Nephron (organoid): Measurements from ENCODE around the gene ARID5B.

Source experiments
- H3K27ac Mint-ChIP-seq, 3 experiments: 2 replicates each; pipeline ENCODE4 v1.8.0; 2020; ENCODE audit warnings: mixed read lengths in 3 of 3, mild to moderate bottlenecking in 2 of 3, moderate library complexity in 1 of 3
- H3K27me3 Mint-ChIP-seq: 2 replicates; pipeline ENCODE4 v1.8.0; 2021; ENCODE audit warnings: low read depth, mild to moderate bottlenecking, moderate library complexity, mixed read lengths
- H3K36me3 Mint-ChIP-seq: 2 replicates; pipeline ENCODE4 v1.8.0; 2020; ENCODE audit warnings: low read depth, mixed read lengths
- H3K4me1 Mint-ChIP-seq: 2 replicates; pipeline ENCODE4 v1.8.0; 2020; ENCODE audit warnings: mixed read lengths
- H3K4me3 Mint-ChIP-seq, 3 experiments: 2 replicates each; pipeline ENCODE4 v1.8.0; 2020; ENCODE audit warnings: mild to moderate bottlenecking in 3 of 3, mixed read lengths in 3 of 3, moderate library complexity in 2 of 3
- H3K9me3 Mint-ChIP-seq: 2 replicates; pipeline ENCODE4 v1.8.0; 2020; ENCODE audit warnings: mixed read lengths
- TF ChIP-seq, protein P1 (sequence below), 3 experiments: fragments of 200-600 bp; sonication (generic); IDR thresholded peaks; one replicate each; pipeline ENCODE4 v1.5.0; 2021; ENCODE audit warnings: antibody characterized with exemption in 3 of 3; ENCODE audit not compliant: unreplicated experiment in 3 of 3

ARID5B gene

DNA sequence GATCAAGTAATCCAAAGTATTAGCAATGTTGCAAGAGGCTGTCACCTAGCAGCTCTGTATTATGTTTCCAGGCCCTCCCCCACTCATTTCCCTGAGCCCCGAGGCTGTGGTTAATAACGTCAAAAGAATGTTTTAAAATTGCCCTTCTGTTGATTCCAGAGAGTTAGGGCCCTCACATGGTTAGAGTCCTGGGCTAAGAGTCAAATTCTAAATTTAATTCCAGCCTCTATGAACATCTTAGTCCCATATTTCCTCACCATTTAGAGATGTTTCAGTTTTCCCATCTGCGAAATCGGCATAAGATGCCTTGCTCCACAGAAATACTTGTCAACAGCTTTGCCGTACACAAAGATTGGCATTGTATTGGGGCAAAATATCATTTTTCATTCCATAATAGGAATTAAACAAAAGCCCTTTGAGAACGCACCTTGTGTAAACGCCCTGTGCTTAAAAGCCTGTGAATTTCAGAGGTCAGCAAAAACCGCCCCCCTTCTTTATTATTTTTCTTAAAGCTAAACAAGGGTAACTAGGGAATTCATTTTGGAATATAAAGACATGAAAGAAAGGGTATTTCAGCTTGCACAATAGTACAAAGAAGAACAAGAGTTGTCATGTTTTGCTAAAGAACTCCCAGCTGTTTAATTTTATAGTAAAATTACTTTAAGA lies 135.8 kb downstream of the ARID5B start:
- no peaks in the 10 kb centered on the region for H3K36me3 Mint-ChIP-seq
- TF ChIP-seq, protein P1, sequence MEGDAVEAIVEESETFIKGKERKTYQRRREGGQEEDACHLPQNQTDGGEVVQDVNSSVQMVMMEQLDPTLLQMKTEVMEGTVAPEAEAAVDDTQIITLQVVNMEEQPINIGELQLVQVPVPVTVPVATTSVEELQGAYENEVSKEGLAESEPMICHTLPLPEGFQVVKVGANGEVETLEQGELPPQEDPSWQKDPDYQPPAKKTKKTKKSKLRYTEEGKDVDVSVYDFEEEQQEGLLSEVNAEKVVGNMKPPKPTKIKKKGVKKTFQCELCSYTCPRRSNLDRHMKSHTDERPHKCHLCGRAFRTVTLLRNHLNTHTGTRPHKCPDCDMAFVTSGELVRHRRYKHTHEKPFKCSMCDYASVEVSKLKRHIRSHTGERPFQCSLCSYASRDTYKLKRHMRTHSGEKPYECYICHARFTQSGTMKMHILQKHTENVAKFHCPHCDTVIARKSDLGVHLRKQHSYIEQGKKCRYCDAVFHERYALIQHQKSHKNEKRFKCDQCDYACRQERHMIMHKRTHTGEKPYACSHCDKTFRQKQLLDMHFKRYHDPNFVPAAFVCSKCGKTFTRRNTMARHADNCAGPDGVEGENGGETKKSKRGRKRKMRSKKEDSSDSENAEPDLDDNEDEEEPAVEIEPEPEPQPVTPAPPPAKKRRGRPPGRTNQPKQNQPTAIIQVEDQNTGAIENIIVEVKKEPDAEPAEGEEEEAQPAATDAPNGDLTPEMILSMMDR (IDR thresholded peaks at IDR 0.05; ENCODE audit: unreplicated experiment in 3 of 3): no peak
- no peaks in the 10 kb centered on the region for H3K27me3 Mint-ChIP-seq
- no peaks in the 10 kb centered on the region for H3K9me3 Mint-ChIP-seq
- H3K27ac Mint-ChIP-seq: peak overlapping the region; percentile 81 to 91 (median 90)
- H3K4me1 Mint-ChIP-seq: peaks cover 87% of the 10 kb centered on the region
- H3K4me3 Mint-ChIP-seq: no peak overlapping the region

DNA sequence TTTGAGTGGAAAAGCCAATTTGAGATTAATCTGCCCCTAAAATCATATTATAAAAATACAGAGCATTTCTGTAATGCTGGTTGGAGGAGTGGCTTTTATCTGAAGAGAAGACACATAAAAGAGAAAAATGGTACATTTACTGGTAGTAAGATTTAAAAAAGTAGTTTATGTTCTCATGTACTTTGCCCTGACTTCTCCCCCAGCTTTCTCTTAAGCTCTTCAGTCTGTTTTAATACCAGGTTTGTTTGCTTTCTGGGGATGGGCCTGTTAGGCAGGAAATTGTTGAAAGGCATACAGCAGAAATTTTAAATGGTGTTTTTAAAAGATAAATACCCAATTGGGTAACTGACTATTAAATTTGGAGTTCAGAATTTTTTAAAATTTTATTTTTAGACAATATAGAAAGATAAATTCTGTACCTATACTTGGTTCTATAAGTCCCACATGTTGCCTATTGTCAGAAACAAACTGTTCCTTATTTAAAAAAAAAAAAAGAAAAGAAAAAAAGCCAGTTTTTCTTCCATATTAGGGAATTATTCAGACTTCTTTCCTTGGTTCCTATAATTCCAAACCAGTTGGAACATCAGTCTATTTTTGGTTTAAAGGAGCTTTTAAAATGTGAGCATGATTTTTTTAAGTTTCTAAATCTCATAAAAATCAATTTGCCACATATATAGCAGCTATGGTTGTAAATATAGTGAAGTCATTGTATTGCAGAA lies 136.6 kb downstream of the ARID5B start:
- TF ChIP-seq, protein P1 (IDR thresholded peaks at IDR 0.05; ENCODE audit: unreplicated experiment in 3 of 3): no peak
- H3K9me3 Mint-ChIP-seq: no peaks in the 10 kb centered on the region
- no peaks in the 10 kb centered on the region for H3K36me3 Mint-ChIP-seq
- H3K4me1 Mint-ChIP-seq: peaks cover 85% of the 10 kb centered on the region
- peak overlapping the region; percentile 81 to 93 (median 91) for H3K27ac Mint-ChIP-seq
- H3K4me3 Mint-ChIP-seq: peak overlapping the region in 2 of 3 experiments; percentile 19 to 27
- no peaks in the 10 kb centered on the region for H3K27me3 Mint-ChIP-seq

DNA sequence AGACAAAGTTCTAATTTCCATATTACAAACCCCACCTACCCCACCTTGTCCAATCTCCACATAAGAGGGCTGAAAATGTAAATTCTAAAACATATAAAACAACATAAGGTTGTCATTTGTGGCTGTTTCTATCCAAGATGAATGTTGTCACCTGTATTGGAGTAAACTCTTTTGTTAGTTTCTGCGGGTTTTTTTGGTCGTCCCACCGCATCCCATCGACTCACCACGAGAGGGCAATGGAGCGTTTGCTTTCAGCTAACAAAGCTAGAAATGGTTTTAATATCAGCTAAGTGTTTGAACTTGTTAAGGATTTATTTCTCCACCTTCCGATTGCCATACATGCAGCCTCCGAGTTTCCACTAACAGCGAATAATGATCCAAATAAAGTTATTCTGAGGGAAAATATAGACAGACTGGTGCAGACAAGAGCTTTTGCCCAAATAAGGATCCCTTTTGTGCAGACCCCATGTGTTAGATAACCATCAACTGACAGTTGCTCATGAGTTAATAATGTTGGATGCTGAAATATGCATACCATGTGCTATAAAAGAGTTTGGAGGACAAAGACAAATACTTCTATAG lies 137.2 kb downstream of the ARID5B start:
- H3K27me3 Mint-ChIP-seq: no peaks in the 10 kb centered on the region

DNA sequence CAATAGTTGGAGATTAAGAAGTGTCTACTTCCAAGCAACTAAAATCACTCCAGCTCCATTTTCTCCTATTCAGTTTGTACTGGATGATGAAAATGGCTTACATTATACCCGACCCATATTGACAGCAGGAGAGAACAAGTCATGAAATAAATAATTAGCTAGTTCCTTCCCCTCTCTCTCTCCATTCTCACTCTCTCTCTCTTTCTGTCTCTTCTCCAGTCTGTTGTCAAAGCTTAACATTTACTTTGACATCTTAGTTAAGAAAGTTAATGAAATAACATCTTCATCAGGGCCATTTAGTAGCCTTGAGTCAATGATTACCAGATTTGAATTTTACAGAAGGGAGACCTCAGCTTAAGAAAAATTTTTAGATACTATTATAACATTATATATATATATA lies 138.5 kb downstream of the ARID5B start:
- Mint-ChIP-seq H3K4me3 (peak overlapping the region in 2 of 3 experiments; percentile 2 to 3), H3K4me1 (peaks cover 80% of the 10 kb centered on the region), H3K27ac (peak overlapping the region; percentile 81 to 93 (median 83)), H3K36me3 (no peaks in the 10 kb centered on the region), H3K9me3 (no peaks in the 10 kb centered on the region), H3K27me3 (no peaks in the 10 kb centered on the region)
- TF ChIP-seq, protein P1 (IDR thresholded peaks at IDR 0.05; ENCODE audit: unreplicated experiment in 3 of 3): no peak

More for the DNA sequence above, 137.2 kb downstream of the ARID5B start:
- peak overlapping the region; percentile 81 to 93 (median 83) for H3K27ac Mint-ChIP-seq
- H3K4me3 Mint-ChIP-seq: peak overlapping the region; percentile 27 to 41 (median 29)
- no peaks in the 10 kb centered on the region for H3K36me3 Mint-ChIP-seq
- peaks cover 85% of the 10 kb centered on the region for H3K4me1 Mint-ChIP-seq
- no peaks in the 10 kb centered on the region for H3K9me3 Mint-ChIP-seq
- TF ChIP-seq, protein P1 (IDR thresholded peaks at IDR 0.05; ENCODE audit: unreplicated experiment in 3 of 3): peak; percentile 76 to 90 (median 88)

DNA sequence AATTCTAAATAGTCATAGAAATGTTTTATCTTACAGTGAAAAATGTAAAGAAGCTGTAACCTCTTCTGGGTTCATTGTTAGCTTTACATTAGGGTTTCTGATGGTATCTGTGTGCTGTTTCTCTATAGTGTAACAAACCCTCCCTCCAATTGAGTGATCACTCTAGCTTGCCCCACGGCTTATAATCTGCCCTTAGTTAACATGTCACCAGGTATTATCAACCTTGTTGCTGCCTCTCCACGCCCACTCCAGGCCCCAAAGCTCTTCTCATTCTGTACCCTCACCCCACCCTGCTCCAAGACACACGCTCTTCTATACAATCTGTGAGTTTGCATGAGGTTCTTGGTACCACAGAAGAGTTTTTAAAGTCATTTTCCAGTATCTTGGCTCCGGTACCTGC lies 139.4 kb downstream of the ARID5B start:
- TF ChIP-seq, protein P1 (IDR thresholded peaks at IDR 0.05; ENCODE audit: unreplicated experiment in 3 of 3): no peak
- no peaks in the 10 kb centered on the region for H3K36me3 Mint-ChIP-seq
- H3K27me3 Mint-ChIP-seq: no peaks in the 10 kb centered on the region
- H3K4me1 Mint-ChIP-seq: peaks cover 80% of the 10 kb centered on the region
- H3K4me3 Mint-ChIP-seq: peak overlapping the region in 1 of 3 experiments; percentile 4
- H3K27ac Mint-ChIP-seq: peak overlapping the region; percentile 47 to 77 (median 76)
- H3K9me3 Mint-ChIP-seq: no peaks in the 10 kb centered on the region
